CD1c-positive myeloid dendritic cell (primary cell): Measurements from ENCODE around the gene CLASP1.
"Not testable (repeated sequence)": the region's sequence is repeated elsewhere in the genome, so short reads cannot be mapped to it uniquely, and the experiment has no call there.

Source experiments
- DNase-seq: peaks from one replicate; pipeline ENCODE4 v3.0.0-alpha.2; 2016; ENCODE audit errors: extremely low spot score

Gene CLASP1

GRCh38 chr2:121475811-121476571, 173.3 kb downstream of the CLASP1 start:
- no peak for DNase-seq

DNA sequence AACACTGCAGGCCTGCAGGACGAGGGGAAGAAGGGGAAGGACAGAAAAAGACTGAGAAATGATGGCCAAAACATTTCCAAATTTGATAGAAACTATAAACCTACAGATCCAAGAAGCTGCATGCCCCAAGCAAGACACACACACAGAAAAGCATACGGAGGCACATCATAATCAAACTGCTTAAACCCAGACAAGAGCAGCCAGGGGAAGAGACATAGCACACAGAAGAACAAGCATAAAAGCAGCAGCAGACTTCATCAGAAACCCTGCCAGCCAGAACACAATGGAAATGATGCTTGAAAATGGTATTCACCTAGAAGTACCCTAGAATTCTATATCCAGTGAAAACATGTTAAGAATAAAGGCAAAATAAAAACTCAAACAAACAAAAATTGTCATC, 175.8 kb downstream of the CLASP1 start:
- DNase-seq, result no peak

DNA sequence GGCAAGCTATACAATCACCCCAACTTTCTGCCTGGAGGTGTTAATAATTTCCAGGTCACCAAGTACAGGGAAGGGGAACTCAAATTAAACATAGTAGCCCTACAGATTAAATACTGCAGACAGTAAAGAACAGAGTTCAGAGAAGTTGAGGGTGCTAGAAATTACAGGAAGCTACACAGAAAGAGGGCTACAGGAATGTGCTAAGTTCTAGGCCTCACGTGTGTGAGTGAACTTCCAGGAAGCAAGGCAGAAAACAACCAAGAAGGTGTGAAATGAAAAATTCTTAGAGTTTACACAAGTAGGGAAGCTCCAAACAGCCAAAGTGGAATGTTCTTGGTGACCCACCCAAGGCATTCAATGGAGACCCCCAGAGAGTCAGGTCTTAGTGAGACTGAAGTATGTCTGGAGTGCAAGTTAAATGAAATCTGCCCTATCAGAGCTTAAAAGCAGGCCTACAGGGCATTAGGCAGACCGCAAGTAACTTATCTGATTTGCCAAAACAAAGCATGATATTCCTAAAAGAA, 176.7 kb downstream of the CLASP1 start:
- no peak for DNase-seq

- no peak for DNase-seq
These were observed 177.5 kb downstream of the CLASP1 start for GRCh38 chr2:121471532-121472469.

DNA sequence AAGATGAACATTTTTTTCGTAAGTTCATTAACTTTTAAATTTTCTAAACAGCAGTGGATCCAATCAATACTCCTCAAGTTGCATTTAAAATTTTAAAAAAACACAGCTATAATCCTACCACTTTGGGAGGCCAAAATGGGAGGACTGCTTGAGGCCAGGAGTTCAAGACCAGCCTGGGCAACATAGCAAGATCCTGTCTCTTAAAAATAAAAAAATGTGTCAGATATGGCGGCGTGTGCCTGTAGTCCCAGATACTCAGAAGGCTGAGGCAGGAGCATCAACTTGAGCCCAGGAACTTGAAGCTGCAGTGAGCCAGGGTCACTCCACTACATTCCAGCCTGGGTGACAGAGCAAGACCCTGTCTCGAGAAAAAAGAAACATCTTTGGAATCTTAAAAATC, 178.3 kb downstream of the CLASP1 start:
- no peak for DNase-seq

GRCh38 chr2:121469356-121469755, 179.9 kb downstream of the CLASP1 start:
- no peak for DNase-seq

GRCh38 chr2:121468936-121469335, 180.3 kb downstream of the CLASP1 start:
- no peak for DNase-seq

DNA sequence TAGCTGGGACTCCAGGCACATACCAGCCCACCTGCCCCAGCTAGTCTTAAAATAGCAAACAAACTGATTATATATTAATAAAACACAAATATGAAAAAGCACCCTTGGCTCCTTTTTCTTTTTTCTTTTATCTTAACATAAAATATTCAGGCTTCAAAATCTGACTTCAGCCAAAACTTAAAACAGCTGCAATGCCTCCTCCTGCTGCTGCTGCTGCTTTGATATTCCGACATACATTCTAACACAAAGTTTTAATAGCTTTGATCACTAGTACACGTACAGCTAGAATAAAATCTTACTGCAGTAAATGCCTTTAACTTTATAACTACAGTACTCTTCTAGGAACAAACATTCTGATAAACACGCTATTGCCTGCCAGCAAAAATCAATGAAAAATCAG, 190.0 kb downstream of the CLASP1 start:
- DNase-seq, result no peak

- DNase-seq, result no peak
These were observed 192.9 kb downstream of the CLASP1 start for GRCh38 chr2:121456325-121456724.

- no peak for DNase-seq
These were observed 193.8 kb downstream of the CLASP1 start for GRCh38 chr2:121455446-121455845.

GRCh38 chr2:121454549-121455090, 194.6 kb downstream of the CLASP1 start:
- no peak for DNase-seq

DNA sequence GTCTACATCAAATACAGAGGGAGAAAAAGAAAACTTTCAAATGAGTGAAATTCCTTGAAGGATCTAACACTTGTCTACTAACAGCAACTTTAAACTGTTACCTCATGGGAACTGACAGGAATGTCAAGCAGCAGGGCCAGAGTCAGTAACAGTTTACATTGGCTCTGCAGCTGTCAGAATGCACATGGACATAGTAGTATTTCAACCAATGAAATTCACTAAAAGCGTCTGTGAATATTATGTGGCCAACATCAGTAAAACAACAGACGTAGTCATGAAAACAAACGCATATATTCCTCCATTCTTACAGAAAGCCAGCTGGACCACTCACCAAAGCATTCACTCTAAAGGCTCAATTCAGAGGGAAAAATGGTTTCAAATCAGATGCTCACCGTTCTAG, 197.9 kb downstream of the CLASP1 start:
- DNase-seq, result no peak

GRCh38 chr2:121450301-121450700, 199.0 kb downstream of the CLASP1 start:
- no peak for DNase-seq

GRCh38 chr2:121446647-121447241, 202.5 kb downstream of the CLASP1 start:
- no peak for DNase-seq

GRCh38 chr2:121442889-121443288, 206.4 kb downstream of the CLASP1 start:
- no peak for DNase-seq

GRCh38 chr2:121438290-121438689, 211.0 kb downstream of the CLASP1 start:
- DNase-seq, result not testable (repeated sequence)

GRCh38 chr2:121436918-121437317, 212.3 kb downstream of the CLASP1 start:
- DNase-seq, result no peak

- DNase-seq, result no peak
These were observed 213.5 kb downstream of the CLASP1 start for GRCh38 chr2:121435790-121436189.

DNA sequence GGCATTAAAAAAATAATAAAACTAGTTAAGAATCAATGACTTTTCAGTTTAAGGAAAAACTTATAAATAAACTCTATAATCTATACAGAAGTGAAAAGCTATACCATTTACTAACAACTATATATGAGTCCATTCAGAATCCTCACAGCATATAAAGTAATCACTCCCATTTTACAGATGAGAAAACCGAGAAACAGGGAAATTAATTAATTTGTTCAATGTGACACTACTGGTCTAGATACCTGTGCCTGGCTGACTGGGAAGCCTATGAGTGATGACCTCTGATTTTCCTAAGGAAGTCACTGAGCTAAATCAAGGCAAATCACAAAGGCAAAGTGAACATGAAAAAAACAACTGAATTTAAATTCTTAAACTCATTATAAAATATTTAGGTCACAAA, 218.0 kb downstream of the CLASP1 start:
- DNase-seq, result no peak

DNA sequence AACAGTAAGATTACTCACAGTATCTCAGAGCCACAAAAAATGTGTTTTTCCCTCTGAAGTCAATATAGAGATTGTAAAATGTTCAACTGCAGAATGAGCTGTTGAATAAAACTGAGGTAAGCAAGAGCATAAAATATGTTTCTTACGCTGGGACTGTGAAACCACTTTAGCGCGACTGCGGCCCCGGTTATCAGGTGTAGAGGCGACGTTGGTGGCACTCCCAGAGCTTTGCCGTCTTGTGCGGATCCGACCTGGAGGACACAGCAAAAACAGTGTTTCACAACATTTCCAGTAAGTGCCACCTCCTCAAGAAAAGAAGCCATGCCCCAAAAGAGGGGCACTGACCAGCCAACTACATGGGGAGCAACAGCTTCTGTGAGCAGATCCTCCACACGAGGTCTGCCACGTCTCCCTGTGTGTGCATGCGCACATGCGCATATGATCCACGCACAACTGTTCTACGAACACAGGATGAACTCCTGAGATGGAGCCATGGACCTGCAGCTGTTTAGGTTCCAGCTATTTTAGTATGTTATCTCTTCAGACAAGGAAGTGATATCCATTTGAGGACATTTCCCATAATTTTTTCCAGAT, 219.2 kb downstream of the CLASP1 start:
- DNase-seq, result no peak

DNA sequence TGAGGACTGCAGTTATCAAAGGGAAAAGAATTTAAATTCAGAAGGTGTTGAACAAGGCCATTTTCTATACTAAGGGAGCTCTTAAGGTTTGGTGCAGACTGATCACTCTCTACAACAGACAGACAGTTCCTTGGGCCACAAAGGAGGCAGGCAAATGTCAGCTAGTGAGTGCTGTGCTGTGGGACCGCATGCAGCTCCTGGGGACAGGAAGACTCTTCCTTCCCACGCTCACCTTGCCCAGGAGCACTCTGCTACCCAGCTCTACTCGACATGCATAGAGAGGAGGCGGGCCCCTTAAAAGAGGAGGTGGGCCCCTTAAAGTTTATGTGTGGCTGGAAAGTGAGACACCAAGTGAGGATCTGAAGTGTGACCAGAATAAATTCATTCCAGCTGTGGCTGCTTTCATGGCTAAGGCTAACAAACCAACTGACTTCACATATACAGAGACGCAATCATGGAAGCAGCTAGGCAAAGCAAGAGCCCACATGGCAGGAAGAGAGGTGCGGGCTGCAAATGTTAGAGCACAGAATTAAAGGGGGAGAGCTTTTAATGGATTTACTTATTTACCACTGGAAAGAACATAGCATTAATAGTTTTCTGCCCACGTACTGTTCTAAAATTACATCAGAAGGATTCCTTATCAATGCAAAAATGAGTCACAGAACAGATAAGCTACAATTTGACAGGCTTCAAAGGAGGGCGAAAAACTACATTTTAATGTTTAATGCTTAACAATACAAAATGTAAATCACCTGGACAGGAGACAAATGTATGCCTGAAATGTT, 220.0 kb downstream of the CLASP1 start:
- no peak for DNase-seq
